K562 (cell line): Measurements from ENCODE around the gene KTN1.

Experiments
- CTCF ChIP-seq, 3 experiments: IDR thresholded peaks in 2 of 3; conservative IDR thresholded peaks in 1 of 3; 2 replicates each; pipeline ENCODE4 v1.5.1; 2011 to 2012; ENCODE audit warnings: low read length in 3 of 3, mild to moderate bottlenecking in 3 of 3, control low read depth in 2 of 3, improper control_type of control experiment in 1 of 3, inconsistent platforms in 1 of 3, low read depth in 1 of 3, mixed read lengths in 1 of 3, moderate library complexity in 1 of 3; ENCODE audit not compliant: insufficient read depth in 2 of 3
- EZH2 ChIP-seq: IDR thresholded peaks from 2 replicates; pipeline ENCODE4 v1.6.1; 2012; ENCODE audit warnings: low read depth, mild to moderate bottlenecking, inconsistent platforms, low read length, borderline replicate concordance
- POLR2A ChIP-seq: fragments of 450-650 bp; conservative IDR thresholded peaks from 2 replicates; pipeline ENCODE4 v1.6.1; 2016
- SMARCB1 ChIP-seq: IDR thresholded peaks from 2 replicates; pipeline ENCODE4 v1.6.1; 2011; ENCODE audit warnings: improper control_type of control experiment, low read depth; ENCODE audit not compliant: insufficient read length
- TBL1XR1 ChIP-seq, 2 experiments: IDR thresholded peaks; 2 replicates each; pipeline ENCODE4 v1.6.1; 2012; ENCODE audit warnings: improper control_type of control experiment in 2 of 2, low read length in 2 of 2, mild to moderate bottlenecking in 1 of 2
- TCF3 ChIP-seq: sonication (generic); formaldehyde crosslinking; IDR thresholded peaks from 2 replicates; pipeline ENCODE4 v1.4.0; 2020; ENCODE audit warnings: mild to moderate bottlenecking, missing genetic modification reagents
- TOE1 ChIP-seq, 2 experiments: fragments of 450-650 bp in 1 of 2; sonication (generic) in 1 of 2; formaldehyde crosslinking in 1 of 2; IDR thresholded peaks; 2 replicates each; pipeline versions ENCODE4 v1.7.1 to v1.8.0; 2016 to 2022; ENCODE audit warnings: borderline replicate concordance in 2 of 2, mild to moderate bottlenecking in 2 of 2, antibody characterized with exemption in 1 of 2, inconsistent platforms in 1 of 2, low read depth in 1 of 2, missing genetic modification reagents in 1 of 2, moderate library complexity in 1 of 2
- ZBTB7A ChIP-seq: IDR thresholded peaks from 2 replicates; pipeline ENCODE4 v1.6.1; 2011; ENCODE audit warnings: low read depth, mild to moderate bottlenecking, low read length, moderate library complexity, borderline replicate concordance; ENCODE audit not compliant: control insufficient read depth
- ZNF24 ChIP-seq: fragments of 450-650 bp; IDR thresholded peaks from 2 replicates; pipeline ENCODE4 v1.6.1; 2016
- ZNF830 ChIP-seq: fragments of 250-450 bp; sonication (Bioruptor Pico); IDR thresholded peaks from 2 replicates; pipeline ENCODE4 v1.5.0; 2021; ENCODE audit warnings: mild to moderate bottlenecking

GRCh38 chr14:55697414-55697861 lies 117.4 kb downstream of the KTN1 start:
- no peak for TF ChIP-seq TOE1 (IDR thresholded peaks at IDR 0.05; ENCODE audit: borderline replicate concordance)
- TF ChIP-seq TOE1 (CRISPR knock-in tag; IDR thresholded peaks at IDR 0.05; ENCODE audit: borderline replicate concordance, low read depth) = no peak
- no peak for TF ChIP-seq EZH2
- no peak for TF ChIP-seq TCF3 (CRISPR knock-in tag)
- no peak for TF ChIP-seq ZNF24
- no peak for TF ChIP-seq POLR2A
- TF ChIP-seq CTCF (IDR thresholded peaks at IDR 0.05 in 2 of 3, conservative IDR thresholded peaks at IDR 0.05 in 1 of 3; ENCODE audit: insufficient read depth in 2 of 3, low read depth in 1 of 3, low read length in 3 of 3) = no peak
- no peak for TF ChIP-seq SMARCB1
- no peak for TF ChIP-seq TBL1XR1 (IDR thresholded peaks at IDR 0.05; ENCODE audit: low read length in 2 of 2)
- no peak for TF ChIP-seq ZNF830 (CRISPR knock-in tag)
- TF ChIP-seq ZBTB7A = no peak
